ENCODE measurements around the gene GPALPP1. TPM values are rescaled to one million over a fixed set of nuclear protein-coding genes. Genes with fewer than 3 reads are reported as not detected.
"Not testable (repeated sequence)": the region's sequence is repeated elsewhere in the genome, so short reads cannot be mapped to it uniquely, and the experiment has no call there.

The GPALPP1 gene
- total RNA-seq (10 to 100 TPM; 16.4 to 45.0 TPM), polyA plus RNA-seq (1 to 10 TPM; 7.9 to 9.7 TPM)
- long read RNA-seq, donor 1, partial matches to known transcripts = 0 of 5 reads
- long read RNA-seq, donor 1, other reads (novel, unspliced or antisense) = 0 of 5 reads
- long read RNA-seq, donor 2, partial matches to known transcripts = 0 of 5 reads
- long read RNA-seq, donor 2, other reads (novel, unspliced or antisense) = 0 of 5 reads
- long read RNA-seq, donor 3, partial matches to known transcripts = 0 of 4 reads
- long read RNA-seq, donor 3, other reads (novel, unspliced or antisense) = 0 of 4 reads
- long read RNA-seq, donor 4, partial matches to known transcripts = 0 of 3 reads
- long read RNA-seq, donor 4, other reads (novel, unspliced or antisense) = 0 of 3 reads
- long read RNA-seq, donor 5, full-length matches to known transcripts = 9 of 9 reads
- long read RNA-seq, donor 5, partial matches to known transcripts = 0 of 9 reads
- long read RNA-seq, donor 5, other reads (novel, unspliced or antisense) = 0 of 9 reads

GRCh38 chr13:44989071-44989889 is at the start of gene GPALPP1, which contains the start of gene NUFIP1:
GPALPP1 (plus strand) TSS chr13:44989538; CDS start chr13:44989655, 117 bp downstream.
NUFIP1 (minus strand) TSS chr13:44989471; CDS start chr13:44989436, 35 bp downstream.
- H3K4me1 ChIP-seq (ENCODE audit: control insufficient read depth in 5 of 5, insufficient read depth in 5 of 5, low read length in 5 of 5) = peaks cover 4 to 19% (median 10%) of the 10 kb centered on the region in 5 donors

DNA sequence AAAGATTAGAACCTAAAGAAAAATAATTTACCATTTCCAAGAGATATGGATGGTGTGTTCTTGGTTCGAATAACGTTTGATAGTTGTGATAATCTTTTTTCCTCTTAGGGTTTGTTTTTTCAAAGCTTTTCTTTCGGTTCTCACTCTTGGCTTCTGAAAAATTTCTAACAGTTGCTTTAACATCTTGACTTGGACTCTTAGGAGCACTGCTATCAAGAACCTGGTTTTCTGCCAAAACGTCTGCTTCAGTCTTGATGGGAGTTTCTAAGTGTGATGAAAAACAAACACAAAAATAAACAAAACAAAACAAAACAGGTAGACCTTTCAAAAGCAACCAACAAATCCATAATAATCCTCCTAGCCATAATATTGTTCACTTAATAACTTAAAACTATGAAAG is 45.9 kb upstream of the GPALPP1 start:
- not testable (repeated sequence) for H3K4me3 ChIP-seq; H3K9me3 ChIP-seq (ENCODE audit: control insufficient read depth in 4 of 4, insufficient read depth in 3 of 4, low read length in 3 of 4); H3K9ac ChIP-seq (ENCODE audit: insufficient read depth in 1 of 2, low read length in 2 of 2); H3K27me3 ChIP-seq (ENCODE audit: control insufficient read depth in 3 of 3, insufficient read depth in 3 of 3, low read length in 2 of 3); H3K36me3 ChIP-seq (ENCODE audit: control insufficient read depth in 4 of 4, insufficient read depth in 4 of 4, low read length in 4 of 4); ATAC-seq (ENCODE audit: insufficient read depth, low FRiP score); H3K27ac ChIP-seq (ENCODE audit: low read depth in 1 of 2, low read length in 1 of 2)
- DNase-seq = peak in 1 of 3 donors; percentile 48
- WGBS, 2 donors = 46 to 82% methylated on average over 4 of the region's 4 CpGs
- peaks cover 0 to 13% (median 0%) of the 10 kb centered on the region in 5 donors for H3K4me1 ChIP-seq (ENCODE audit: control insufficient read depth in 5 of 5, insufficient read depth in 5 of 5, low read length in 5 of 5)

More at GRCh38 chr13:44989071-44989889, at the start of gene GPALPP1, which contains the start of gene NUFIP1:
- TF ChIP-seq CTCF (IDR thresholded peaks at IDR 0.05; ENCODE audit: control extremely low read depth, extremely low read depth) = no peak
- peak within 1 kb of the TSS; percentile 96 for H3K4me3 ChIP-seq
- peaks cover 0 to 6% (median 3%) of the 10 kb centered on the region in 4 donors for H3K36me3 ChIP-seq (ENCODE audit: control insufficient read depth in 4 of 4, insufficient read depth in 4 of 4, low read length in 4 of 4)
- 0 to 1% methylated on average over 51 to 66 of the region's 66 CpGs for WGBS, 2 donors
- ATAC-seq (ENCODE audit: insufficient read depth, low FRiP score) = peak; percentile 93
- no peaks in the 10 kb centered on the region for H3K27me3 ChIP-seq (ENCODE audit: control insufficient read depth in 3 of 3, insufficient read depth in 3 of 3, low read length in 2 of 3)
- H3K9me3 ChIP-seq (ENCODE audit: control insufficient read depth in 4 of 4, insufficient read depth in 3 of 4, low read length in 3 of 4) = no peaks in the 10 kb centered on the region
- peak; percentile 95 to 97 (median 96) for DNase-seq
- H3K9ac ChIP-seq (ENCODE audit: insufficient read depth in 1 of 2, low read length in 2 of 2) = peak within 1 kb of the TSS; percentile 94 to 96
- H3K27ac ChIP-seq (ENCODE audit: low read depth in 1 of 2, low read length in 1 of 2) = peak within 1 kb of the TSS; percentile 80 to 92

DNA sequence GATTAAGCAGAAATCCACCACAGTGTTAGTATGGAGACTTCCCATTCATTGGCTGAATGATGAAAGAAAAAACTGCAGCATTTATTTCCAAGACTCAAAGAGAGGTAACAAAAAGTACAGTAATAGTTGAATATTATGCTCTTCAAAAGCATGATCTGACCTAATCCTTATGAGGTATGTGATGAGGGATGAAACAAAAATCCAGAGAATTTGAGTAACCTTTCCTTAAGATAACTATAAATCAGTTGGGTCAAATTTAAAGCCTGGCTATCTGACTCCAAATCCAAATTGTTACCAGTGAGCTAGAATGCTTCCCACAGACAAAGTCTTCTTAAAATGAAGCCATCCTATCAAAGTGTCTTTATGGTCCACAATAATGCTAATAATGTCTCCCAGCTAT is 38.2 kb upstream of the GPALPP1 start:
- Histone ChIP-seq H3K9me3 (ENCODE audit: control insufficient read depth in 4 of 4, insufficient read depth in 3 of 4, low read length in 3 of 4) (no peaks in the 10 kb centered on the region), H3K9ac (ENCODE audit: insufficient read depth in 1 of 2, low read length in 2 of 2) (no peak overlapping the region), H3K36me3 (ENCODE audit: control insufficient read depth in 4 of 4, insufficient read depth in 4 of 4, low read length in 4 of 4) (peaks cover 0 to 3% (median under 1%) of the 10 kb centered on the region in 4 donors), H3K4me1 (ENCODE audit: control insufficient read depth in 5 of 5, insufficient read depth in 5 of 5, low read length in 5 of 5) (peaks cover 0 to 7% (median 0%) of the 10 kb centered on the region in 5 donors), H3K27me3 (ENCODE audit: control insufficient read depth in 3 of 3, insufficient read depth in 3 of 3, low read length in 2 of 3) (no peaks in the 10 kb centered on the region), H3K4me3 (no peak overlapping the region), H3K27ac (ENCODE audit: low read depth in 1 of 2, low read length in 1 of 2) (no peak overlapping the region)
- ATAC-seq (ENCODE audit: insufficient read depth, low FRiP score) (no peak), DNase-seq (no peak)
- no peak for TF ChIP-seq CTCF (IDR thresholded peaks at IDR 0.05; ENCODE audit: control extremely low read depth, extremely low read depth)
